ENCODE results near the gene ITGB4. TPM values are rescaled to one million over a fixed set of nuclear protein-coding genes. Genes with fewer than 3 reads are reported as not detected.
A peak's percentile ranks its signal among the peaks of the same experiment; 100 is the strongest.

Gene ITGB4
- total and polyA plus RNA-seq, 2 donors (not counting 3 experiments of a cell fraction or from before 2014, with no cell fraction given) = 4.2 to 6.7 TPM

GRCh38 chr17:75722542-75723095 is 1.4 kb downstream of the ITGB4 start:
- POLR2A ChIA-PET = no interaction called here
- H3K9ac ChIP-seq (replicated peaks; ENCODE audit: extremely low read depth, insufficient read depth, low read length) = no peak overlapping the region
- peaks cover 6 to 11% of the 10 kb centered on the region in 2 experiments for H3K27me3 ChIP-seq (ENCODE audit: control insufficient read depth in 2 of 2, insufficient read depth in 2 of 2, low read length in 2 of 2)
- no peaks in the 10 kb centered on the region for H4K20me1 ChIP-seq (replicated peaks; ENCODE audit: control insufficient read depth, extremely low read depth, insufficient read depth, low read length)
- peaks cover 2% of the 10 kb centered on the region for H3K4me1 ChIP-seq (ENCODE audit: control insufficient read depth, extremely low read depth, insufficient read depth, low read length)
- no peak for TF ChIP-seq JUN (IDR thresholded peaks at IDR 0.05; ENCODE audit: borderline replicate concordance, insufficient read depth, insufficient read length, low read depth)
- no peak for TF ChIP-seq POLR2AphosphoS5 (IDR thresholded peaks at IDR 0.05; ENCODE audit: insufficient read depth, low read depth, low read length)
- TF ChIP-seq EZH2 (IDR thresholded peaks at IDR 0.05; ENCODE audit: borderline replicate concordance, low read depth, low read length, severe bottlenecking) = no peak
- TF ChIP-seq, protein P1, sequence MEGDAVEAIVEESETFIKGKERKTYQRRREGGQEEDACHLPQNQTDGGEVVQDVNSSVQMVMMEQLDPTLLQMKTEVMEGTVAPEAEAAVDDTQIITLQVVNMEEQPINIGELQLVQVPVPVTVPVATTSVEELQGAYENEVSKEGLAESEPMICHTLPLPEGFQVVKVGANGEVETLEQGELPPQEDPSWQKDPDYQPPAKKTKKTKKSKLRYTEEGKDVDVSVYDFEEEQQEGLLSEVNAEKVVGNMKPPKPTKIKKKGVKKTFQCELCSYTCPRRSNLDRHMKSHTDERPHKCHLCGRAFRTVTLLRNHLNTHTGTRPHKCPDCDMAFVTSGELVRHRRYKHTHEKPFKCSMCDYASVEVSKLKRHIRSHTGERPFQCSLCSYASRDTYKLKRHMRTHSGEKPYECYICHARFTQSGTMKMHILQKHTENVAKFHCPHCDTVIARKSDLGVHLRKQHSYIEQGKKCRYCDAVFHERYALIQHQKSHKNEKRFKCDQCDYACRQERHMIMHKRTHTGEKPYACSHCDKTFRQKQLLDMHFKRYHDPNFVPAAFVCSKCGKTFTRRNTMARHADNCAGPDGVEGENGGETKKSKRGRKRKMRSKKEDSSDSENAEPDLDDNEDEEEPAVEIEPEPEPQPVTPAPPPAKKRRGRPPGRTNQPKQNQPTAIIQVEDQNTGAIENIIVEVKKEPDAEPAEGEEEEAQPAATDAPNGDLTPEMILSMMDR (IDR thresholded peaks at IDR 0.05; ENCODE audit: extremely low read depth in 1 of 2, insufficient read depth in 1 of 2, low read depth in 1 of 2, low read length in 2 of 2) = no peak
- no peak for TF ChIP-seq MYC (IDR thresholded peaks at IDR 0.05; ENCODE audit: low read depth, low read length)
- TF ChIP-seq POLR2A (IDR thresholded peaks at IDR 0.05; ENCODE audit: low read depth, low read length) = no peak
- TF ChIP-seq GATA2 (IDR thresholded peaks at IDR 0.05; ENCODE audit: insufficient read depth, insufficient read length, low read depth, low read length) = no peak
- TF ChIP-seq FOS (IDR thresholded peaks at IDR 0.05; ENCODE audit: borderline replicate concordance, insufficient read depth, low read length) = no peak
- TF ChIP-seq MAX (IDR thresholded peaks at IDR 0.05; ENCODE audit: insufficient read depth, insufficient read length) = no peak
- dilution Hi-C loops (cut with MboI; ENCODE audit: extremely low pct_ligation_motif_present, low sequenced_read_pairs) (no loop called here), intact Hi-C loops (cut with micrococcal nuclease) (no loop called here)
- no peaks in the 10 kb centered on the region for H3K36me3 ChIP-seq (ENCODE audit: control insufficient read depth in 2 of 2, extremely low read depth in 1 of 2, insufficient read depth in 2 of 2, low read length in 2 of 2)
- H2AFZ ChIP-seq (ENCODE audit: low read depth, low read length) = peak overlapping the region; percentile 1
- CTCF ChIA-PET = interaction anchor here (3.4 to 5.2 kb wide), 2 partner anchors 25 to 42 kb away, joined by 18 to 33 read pairs; no protein-coding TSS in a partner anchor
- DNase-seq (ENCODE audit: low read depth, low spot score) (no peak), FAIRE-seq (no peak)
- H3K9me1 ChIP-seq (replicated peaks; ENCODE audit: control insufficient read depth, extremely low read depth, insufficient read depth, low read length) = no peaks in the 10 kb centered on the region
- H3K79me2 ChIP-seq (ENCODE audit: control insufficient read depth, insufficient read depth, low read length) = no peaks in the 10 kb centered on the region
- no TSS peak for BruUV-seq (replicated peaks)
- no peaks in the 10 kb centered on the region for H3K9me3 ChIP-seq (replicated peaks; ENCODE audit: control insufficient read depth, insufficient read depth, low read length)
- no peak overlapping the region for H3K4me2 ChIP-seq (ENCODE audit: insufficient read depth, low read length)
- H3K4me3 ChIP-seq (replicated peaks in 1 of 3; ENCODE audit: insufficient read depth in 1 of 3, low read depth in 1 of 3, low read length in 3 of 3) = no peak overlapping the region
- H3K27ac ChIP-seq (ENCODE audit: insufficient read depth, low read depth, low read length) = no peak overlapping the region
